Heart left ventricle (tissue), 13 donors: ENCODE results near the gene ZNF664.

ENCODE experiments used
- CTCF ChIP-seq, 12 donors: fragments of 200-600 bp; sonication (generic) in 4 of 12; IDR thresholded peaks; one replicate each; pipeline versions ENCODE4 v1.5.0 to v1.8.0; 2018 to 2022; ENCODE audit warnings: antibody characterized with exemption in 12 of 12, mild to moderate bottlenecking in 5 of 12
- POLR2A ChIP-seq, 2 donors: fragments of 450-650 bp; IDR thresholded peaks; one replicate each; pipeline ENCODE4 v1.6.1; 2017; ENCODE audit warnings: antibody characterized with exemption in 2 of 2, mild to moderate bottlenecking in 2 of 2, moderate library complexity in 2 of 2
- donor health status: ischemic (EF 13 %, LVEDD 7.1; RV severe dilation, severe dysfunction).
- donor health status: DM: no; HTN: yes; CAD: no.
- donor health status: DM: no; HTN: no; CAD: no.
- donor health status: ischemic (EF 25% LVEDD 6.9; RV normal size, moderate dysfunction).
- donor health status: ischemic (EF 25% LVEDD 5.7; RV mildly dilated, moderate dysfunction).
- donor health status: ischemic (EF 35%, LVEDD 5.7; RV mildly dilated, moderate dysfunction).
- donor health status: nonischemic (EF 11% LVEDD 7.7; RV severe dilation, severe dysfunction).
- donor health status: DM: yes; HTN: yes; CAD: no.
- donor health status: PGD.
- donor health status: ischemic (EF 29% LVEDD 5.4; RV normal size, mild dysfunction).
- donor health status: nonischemic (EF 23%, LVEDD 6.1; RV moderate dilation, normal function).

DNA sequence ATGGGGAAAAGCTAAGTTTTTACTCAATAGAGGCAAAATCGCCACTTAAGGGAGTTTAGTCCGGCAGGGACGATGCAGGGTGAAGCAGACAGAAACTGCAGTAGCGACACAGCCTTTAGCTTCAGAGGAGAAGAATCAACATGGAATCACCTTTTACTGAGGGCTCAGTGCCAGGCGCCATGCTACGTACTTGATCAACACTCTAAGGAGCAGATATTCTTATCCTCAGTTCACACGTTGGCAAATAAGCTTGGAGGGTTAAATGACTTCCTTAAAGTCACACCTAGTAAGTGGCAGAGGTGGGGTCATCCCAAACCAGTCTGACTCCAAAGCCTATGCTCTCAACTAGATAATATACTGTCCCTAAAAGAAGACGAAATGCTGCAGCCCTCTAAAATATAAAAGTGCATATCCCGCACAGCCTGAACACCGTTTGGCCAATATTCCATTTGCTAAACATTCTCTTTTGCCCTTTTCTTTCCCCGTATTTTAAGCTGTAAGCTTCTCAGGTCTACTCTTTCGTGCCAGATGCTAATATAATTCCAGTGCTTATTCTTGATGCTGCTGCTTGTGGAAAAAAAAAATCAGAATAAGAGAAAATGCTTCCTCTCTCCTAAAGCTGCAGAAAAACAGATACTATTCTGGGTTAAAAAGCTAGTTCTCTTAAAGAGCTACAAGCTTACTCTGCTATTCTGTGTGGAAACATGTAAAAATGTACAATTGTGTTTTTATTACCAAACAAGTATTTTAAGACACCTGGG lies 11.2 kb upstream of the ZNF664 start:
- TF ChIP-seq CTCF (IDR thresholded peaks at IDR 0.05), result no peak
- no peak for TF ChIP-seq POLR2A (IDR thresholded peaks at IDR 0.05)
